ENCODE results near the gene NCK2.

The NCK2 gene

GRCh38 chr2:105744909-105745853, at the start of gene NCK2:
TSS of gene NCK2 (plus strand) at chr2:105744912. CDS start at chr2:105855064, 110,152 bp downstream.
- DNase-seq (ENCODE audit: low spot score), result no peak

- peak; percentile 37 for DNase-seq (ENCODE audit: low spot score)
Measured at GRCh38 chr2:105697781-105698449, 46.8 kb upstream of the NCK2 start.

- DNase-seq (ENCODE audit: low spot score), result no peak
Measured at GRCh38 chr2:105698820-105699219, 45.9 kb upstream of the NCK2 start.

GRCh38 chr2:105701042-105701441, 43.7 kb upstream of the NCK2 start:
- no peak for DNase-seq (ENCODE audit: low spot score)

- no peak for DNase-seq (ENCODE audit: low spot score)
Measured at GRCh38 chr2:105708697-105709096, 36.0 kb upstream of the NCK2 start.

GRCh38 chr2:105711394-105711793, 33.3 kb upstream of the NCK2 start:
- no peak for DNase-seq (ENCODE audit: low spot score)

GRCh38 chr2:105712166-105712915, 32.4 kb upstream of the NCK2 start:
- no peak for DNase-seq (ENCODE audit: low spot score)

- peak; percentile 27 for DNase-seq (ENCODE audit: low spot score)
Measured at GRCh38 chr2:105712981-105713596, 31.6 kb upstream of the NCK2 start.

GRCh38 chr2:105714141-105714540, 30.6 kb upstream of the NCK2 start:
- DNase-seq (ENCODE audit: low spot score), result no peak

GRCh38 chr2:105718846-105719481, 25.7 kb upstream of the NCK2 start:
- peak; percentile 27 for DNase-seq (ENCODE audit: low spot score)

GRCh38 chr2:105721991-105722511, 22.7 kb upstream of the NCK2 start:
- no peak for DNase-seq (ENCODE audit: low spot score)

- DNase-seq (ENCODE audit: low spot score), result no peak
Measured at GRCh38 chr2:105722726-105723297, 21.9 kb upstream of the NCK2 start.

GRCh38 chr2:105723431-105723830, 21.3 kb upstream of the NCK2 start:
- no peak for DNase-seq (ENCODE audit: low spot score)

- no peak for DNase-seq (ENCODE audit: low spot score)
Measured at GRCh38 chr2:105725388-105725787, 19.3 kb upstream of the NCK2 start.

GRCh38 chr2:105730170-105730569, 14.5 kb upstream of the NCK2 start:
- no peak for DNase-seq (ENCODE audit: low spot score)

- peak; percentile 47 for DNase-seq (ENCODE audit: low spot score)
Measured at GRCh38 chr2:105731511-105731910, 13.2 kb upstream of the NCK2 start.

GRCh38 chr2:105732101-105732500, 12.6 kb upstream of the NCK2 start:
- DNase-seq (ENCODE audit: low spot score), result no peak

- no peak for DNase-seq (ENCODE audit: low spot score)
Measured at GRCh38 chr2:105732955-105733607, 11.6 kb upstream of the NCK2 start.

GRCh38 chr2:105733875-105734274, 10.8 kb upstream of the NCK2 start:
- no peak for DNase-seq (ENCODE audit: low spot score)
